ENCODE data around the gene ANKMY2. TPM values are rescaled to one million over a fixed set of nuclear protein-coding genes. Genes with fewer than 3 reads are reported as not detected.

Gene ANKMY2
- polyA plus RNA-seq, 3 donors, result 4.8 to 7.5 (median 7.0) TPM

GRCh38 chr7:16611711-16612110 lies 33.8 kb downstream of the ANKMY2 start:
- Histone ChIP-seq H2AFZ (ENCODE audit: insufficient read depth, low read depth, low read length, poor library complexity, severe bottlenecking) (no peak overlapping the region), H3K4me2 (replicated peaks; ENCODE audit: extremely low read depth, low read length, poor library complexity, severe bottlenecking) (no peak overlapping the region), H3K27ac (ENCODE audit: low read depth in 1 of 2, low read length in 2 of 2) (no peak overlapping the region), H3K79me2 (ENCODE audit: insufficient read depth, low read length) (no peaks in the 10 kb centered on the region), H3K36me3 (replicated peaks in 1 of 2; ENCODE audit: control insufficient read depth in 1 of 2, insufficient read depth in 2 of 2, low read length in 2 of 2) (peaks cover 16 to 53% of the 10 kb centered on the region in 2 donors), H3K9me3 (replicated peaks in 1 of 2; ENCODE audit: control insufficient read depth in 1 of 2, insufficient read depth in 1 of 2, low read length in 2 of 2) (no peaks in the 10 kb centered on the region), H3K4me3 (replicated peaks in 1 of 3; ENCODE audit: low read depth in 2 of 3, low read length in 3 of 3) (no peak overlapping the region), H3K9ac (ENCODE audit: insufficient read depth, low read length, poor library complexity, severe bottlenecking) (no peak overlapping the region), H3K4me1 (ENCODE audit: control insufficient read depth in 1 of 2, insufficient read depth in 2 of 2, low read length in 2 of 2) (peaks cover 0 to 4% of the 10 kb centered on the region in 2 donors), H3K27me3 (ENCODE audit: control insufficient read depth in 2 of 2, insufficient read depth in 2 of 2, low read length in 2 of 2) (no peaks in the 10 kb centered on the region), H4K20me1 (ENCODE audit: insufficient read depth, low read length) (no peaks in the 10 kb centered on the region)
- intact Hi-C loops (cut with micrococcal nuclease), result no loop called here
- no peak for TF ChIP-seq CTCF (IDR thresholded peaks at IDR 0.05)
- H3K4me3 Mint-ChIP-seq, result no peak overlapping the region
- H3K36me3 Mint-ChIP-seq, result peaks cover 40 to 47% of the 10 kb centered on the region in 2 donors
- no peaks in the 10 kb centered on the region for H3K9me3 Mint-ChIP-seq
- H3K4me1 Mint-ChIP-seq, result peaks cover 7% of the 10 kb centered on the region
- no peak for DNase-seq
- no peaks in the 10 kb centered on the region for H3K27me3 Mint-ChIP-seq (ENCODE audit: low read depth in 3 of 3)
- WGBS (ENCODE audit: insufficient coverage), result 100% methylated on average over 1 of the region's 2 CpGs
- H3K27ac Mint-ChIP-seq, result no peak overlapping the region

- 92% methylated on average over 3 of the region's 4 CpGs for WGBS (ENCODE audit: insufficient coverage)
- Histone ChIP-seq H4K20me1 (ENCODE audit: insufficient read depth, low read length) (no peaks in the 10 kb centered on the region), H3K9ac (ENCODE audit: insufficient read depth, low read length, poor library complexity, severe bottlenecking) (no peak overlapping the region), H3K27ac (ENCODE audit: low read depth in 1 of 2, low read length in 2 of 2) (no peak overlapping the region), H3K9me3 (replicated peaks in 1 of 2; ENCODE audit: control insufficient read depth in 1 of 2, insufficient read depth in 1 of 2, low read length in 2 of 2) (no peaks in the 10 kb centered on the region), H3K27me3 (ENCODE audit: control insufficient read depth in 2 of 2, insufficient read depth in 2 of 2, low read length in 2 of 2) (no peaks in the 10 kb centered on the region), H3K36me3 (replicated peaks in 1 of 2; ENCODE audit: control insufficient read depth in 1 of 2, insufficient read depth in 2 of 2, low read length in 2 of 2) (peaks cover 3 to 45% of the 10 kb centered on the region in 2 donors), H3K4me2 (replicated peaks; ENCODE audit: extremely low read depth, low read length, poor library complexity, severe bottlenecking) (no peak overlapping the region), H3K4me3 (replicated peaks in 1 of 3; ENCODE audit: low read depth in 2 of 3, low read length in 3 of 3) (no peak overlapping the region), H3K79me2 (ENCODE audit: insufficient read depth, low read length) (no peaks in the 10 kb centered on the region), H2AFZ (ENCODE audit: insufficient read depth, low read depth, low read length, poor library complexity, severe bottlenecking) (no peak overlapping the region), H3K4me1 (ENCODE audit: control insufficient read depth in 1 of 2, insufficient read depth in 2 of 2, low read length in 2 of 2) (peaks cover 0 to 4% of the 10 kb centered on the region in 2 donors)
- DNase-seq, result peak in 2 of 3 donors; percentile 8 to 23
- Mint-ChIP-seq H3K27me3 (ENCODE audit: low read depth in 3 of 3) (no peaks in the 10 kb centered on the region), H3K4me3 (no peak overlapping the region), H3K27ac (no peak overlapping the region), H3K4me1 (peaks cover 7% of the 10 kb centered on the region), H3K36me3 (peaks cover 39 to 49% of the 10 kb centered on the region in 2 donors), H3K9me3 (no peaks in the 10 kb centered on the region)
- no peak for TF ChIP-seq CTCF (IDR thresholded peaks at IDR 0.05)
- intact Hi-C loops (cut with micrococcal nuclease), result no loop called here
Measured at GRCh38 chr7:16609842-16610450, 35.6 kb downstream of the ANKMY2 start.
